Measurements from ENCODE around the gene ILRUN. TPM values are rescaled to one million over a fixed set of nuclear protein-coding genes. Genes with fewer than 3 reads are reported as not detected.
"Not testable (repeated sequence)": the region's sequence is repeated elsewhere in the genome, so short reads cannot be mapped to it uniquely, and the experiment has no call there.

Gene ILRUN
- total RNA-seq, 4 donors from 2014 or later, result 34.8 to 81.0 (median 52.9) TPM

- Histone ChIP-seq H3K36me3 (no peaks in the 10 kb centered on the region), H3K4me1 (peaks cover 13 to 47% (median 40%) of the 10 kb centered on the region in 4 donors), H3K27ac (peak overlapping the region; percentile 49 to 76 (median 67)), H3K4me3 (no peak overlapping the region), H3K9me3 (no peaks in the 10 kb centered on the region), H3K27me3 (no peaks in the 10 kb centered on the region)
- TF ChIP-seq POLR2A (IDR thresholded peaks at IDR 0.05), result no peak
- 6 to 15% methylated on average over 1 of the region's 1 CpG for WGBS, 2 donors (ENCODE audit: low coverage in 1 of 2)
- DNase-seq, result no peak
- intact Hi-C loops (cut with DNase I; ENCODE audit: low total_unique reads), result no loop called here
- in situ Hi-C loops (cut with MboI; ENCODE audit: low pct_ligation_motif_present in 1 of 4, low pct_unique_long_range_greater_than_20kb in 1 of 4, low sequenced_read_pairs in 3 of 4), result no loop called here
Observed at GRCh38 chr6:34673064-34673463, 23.5 kb downstream of the ILRUN start.

GRCh38 chr6:34672657-34673043 is 23.9 kb downstream of the ILRUN start:
- DNase-seq, result no peak
- H3K4me1 ChIP-seq, result peaks cover 13 to 51% (median 41%) of the 10 kb centered on the region in 4 donors
- in situ Hi-C loops (cut with MboI; ENCODE audit: low pct_ligation_motif_present in 1 of 4, low pct_unique_long_range_greater_than_20kb in 1 of 4, low sequenced_read_pairs in 3 of 4), result no loop called here

GRCh38 chr6:34671801-34672656 is 24.5 kb downstream of the ILRUN start:
- in situ Hi-C loops (cut with MboI; ENCODE audit: low pct_ligation_motif_present in 1 of 4, low pct_unique_long_range_greater_than_20kb in 1 of 4, low sequenced_read_pairs in 3 of 4) (no loop called here), intact Hi-C loops (cut with DNase I; ENCODE audit: low total_unique reads) (no loop called here)
- Histone ChIP-seq H3K27me3 (no peaks in the 10 kb centered on the region), H3K36me3 (no peaks in the 10 kb centered on the region), H3K27ac (peak overlapping the region; percentile 49 to 76 (median 67)), H3K4me3 (no peak overlapping the region), H3K4me1 (peaks cover 13 to 54% (median 47%) of the 10 kb centered on the region in 4 donors), H3K9me3 (no peaks in the 10 kb centered on the region)
- DNase-seq, result peak; percentile 68
- WGBS, 2 donors (ENCODE audit: low coverage in 1 of 2), result 69 to 89% methylated on average over 2 to 8 of the region's 8 CpGs
- no peak for TF ChIP-seq CTCF (IDR thresholded peaks at IDR 0.05)
- peak in 1 of 3 donors; percentile 16 for TF ChIP-seq POLR2AphosphoS5 (IDR thresholded peaks at IDR 0.05)

More at GRCh38 chr6:34672657-34673043, 23.9 kb downstream of the ILRUN start:
- no peaks in the 10 kb centered on the region for H3K36me3 ChIP-seq
- no peak for TF ChIP-seq POLR2AphosphoS5 (IDR thresholded peaks at IDR 0.05)
- TF ChIP-seq POLR2A (IDR thresholded peaks at IDR 0.05), result no peak
- TF ChIP-seq CTCF (IDR thresholded peaks at IDR 0.05), result no peak
- TF ChIP-seq EP300 (IDR thresholded peaks at IDR 0.05; ENCODE audit: low read depth), result no peak
- H3K27me3 ChIP-seq, result no peaks in the 10 kb centered on the region
- WGBS, 2 donors (ENCODE audit: low coverage in 1 of 2), result 57 to 76% methylated on average over 2 to 3 of the region's 3 CpGs
- H3K9me3 ChIP-seq, result no peaks in the 10 kb centered on the region
- intact Hi-C loops (cut with DNase I; ENCODE audit: low total_unique reads), result no loop called here
- no peak overlapping the region for H3K4me3 ChIP-seq
- H3K27ac ChIP-seq, result peak overlapping the region; percentile 49 to 76 (median 67)

GRCh38 chr6:34671367-34671766 is 25.2 kb downstream of the ILRUN start:
- H3K4me3 ChIP-seq, result no peak overlapping the region
- H3K4me1 ChIP-seq, result peaks cover 13 to 59% (median 51%) of the 10 kb centered on the region in 4 donors
- no peaks in the 10 kb centered on the region for H3K9me3 ChIP-seq
- in situ Hi-C loops (cut with MboI; ENCODE audit: low pct_ligation_motif_present in 1 of 4, low pct_unique_long_range_greater_than_20kb in 1 of 4, low sequenced_read_pairs in 3 of 4) (no loop called here), intact Hi-C loops (cut with DNase I; ENCODE audit: low total_unique reads) (no loop called here)
- no peak for DNase-seq
- no peaks in the 10 kb centered on the region for H3K27me3 ChIP-seq
- peak overlapping the region; percentile 49 to 76 (median 67) for H3K27ac ChIP-seq
- TF ChIP-seq POLR2AphosphoS5 (IDR thresholded peaks at IDR 0.05) (no peak), EP300 (IDR thresholded peaks at IDR 0.05; ENCODE audit: low read depth) (no peak), POLR2A (IDR thresholded peaks at IDR 0.05) (no peak), CTCF (IDR thresholded peaks at IDR 0.05) (no peak)
- no peaks in the 10 kb centered on the region for H3K36me3 ChIP-seq
- WGBS, 2 donors (ENCODE audit: low coverage in 1 of 2), result 60 to 80% methylated on average over 1 of the region's 1 CpG

- H3K4me3 ChIP-seq; intact Hi-C loops (cut with DNase I; ENCODE audit: low total_unique reads); H3K27ac ChIP-seq; in situ Hi-C loops (cut with MboI; ENCODE audit: low pct_ligation_motif_present in 1 of 4, low pct_unique_long_range_greater_than_20kb in 1 of 4, low sequenced_read_pairs in 3 of 4); H3K9me3 ChIP-seq; H3K36me3 ChIP-seq; H3K27me3 ChIP-seq; DNase-seq: not testable (repeated sequence)
- peaks cover 8 to 55% (median 48%) of the 10 kb centered on the region in 4 donors for H3K4me1 ChIP-seq
- 99 to 100% methylated on average over 1 to 5 of the region's 5 CpGs for WGBS, 2 donors (ENCODE audit: low coverage in 1 of 2)
Observed at GRCh38 chr6:34668799-34669198, 27.8 kb downstream of the ILRUN start.

Measured in transverse colon (tissue), 4 donors.